GM23338 (cell line): ENCODE measurements around the gene SREBF2. TPM values are rescaled to one million over a fixed set of nuclear protein-coding genes. Genes with fewer than 3 reads are reported as not detected.

Experiments
- ATAC-seq: fragments of 200-7000 bp; cut with Tn5 transposase; 3 replicates; pipeline ENCODE4 v1.9.1; 2020
- DNase-seq: peaks from one replicate; pipeline ENCODE4 v3.0.0-alpha.2; 2015; ENCODE audit warnings: low spot score
- H2AFZ ChIP-seq: fragments of 200-600 bp; sonication (generic); 2 replicates; pipeline ENCODE4 v1.8.0; 2016; ENCODE audit warnings: antibody characterized with exemption, mild to moderate bottlenecking, moderate library complexity
- H3F3A ChIP-seq: fragments of 200-600 bp; sonication (generic); replicated peaks from 2 replicates; pipeline ENCODE4 v1.8.0; 2017; ENCODE audit warnings: antibody characterized with exemption, mixed run types, low read depth
- H3K27ac ChIP-seq: fragments of 200-600 bp; sonication (generic); 2 replicates; pipeline ENCODE4 v1.6.1; 2016; ENCODE audit warnings: low read depth
- H3K27me3 ChIP-seq: fragments of 200-600 bp; sonication (generic); 2 replicates; pipeline ENCODE4 v1.8.0; 2016; ENCODE audit warnings: mild to moderate bottlenecking, mixed run types, moderate library complexity; ENCODE audit not compliant: insufficient read depth
- H3K36me3 ChIP-seq: fragments of 200-600 bp; sonication (generic); 2 replicates; pipeline ENCODE4 v1.8.0; 2016; ENCODE audit warnings: mild to moderate bottlenecking; ENCODE audit not compliant: insufficient read depth
- H3K4me1 ChIP-seq: fragments of 200-600 bp; sonication (generic); 2 replicates; pipeline ENCODE4 v1.8.0; 2016; ENCODE audit warnings: mild to moderate bottlenecking, moderate library complexity; ENCODE audit not compliant: insufficient read depth
- H3K4me2 ChIP-seq: fragments of 200-600 bp; sonication (generic); 2 replicates; pipeline ENCODE4 v1.7.1; 2017; ENCODE audit warnings: mixed run types
- H3K4me3 ChIP-seq: fragments of 200-600 bp; sonication (generic); 2 replicates; pipeline ENCODE4 v1.6.1; 2016; ENCODE audit warnings: mixed run types
- H3K79me2 ChIP-seq: fragments of 200-600 bp; sonication (generic); replicated peaks from 2 replicates; pipeline ENCODE4 v1.8.0; 2017; ENCODE audit warnings: mild to moderate bottlenecking; ENCODE audit not compliant: insufficient read depth
- H3K9me2 ChIP-seq: fragments of 200-600 bp; sonication (generic); 2 replicates; pipeline ENCODE4 v1.8.0; 2017; ENCODE audit not compliant: insufficient read depth
- H4K20me1 ChIP-seq: fragments of 200-600 bp; sonication (generic); replicated peaks from 2 replicates; pipeline ENCODE4 v1.8.0; 2017; ENCODE audit warnings: mild to moderate bottlenecking; ENCODE audit not compliant: insufficient read depth
- H3K27ac Mint-ChIP-seq: 2 replicates; pipeline ENCODE4 v1.8.0; 2020; ENCODE audit warnings: inconsistent platforms, mild to moderate bottlenecking, moderate library complexity, mixed read lengths
- H3K27me3 Mint-ChIP-seq: 3 replicates; pipeline ENCODE4 v1.8.0; 2022; ENCODE audit warnings: low read depth, mild to moderate bottlenecking, moderate library complexity, mixed read lengths, inconsistent platforms; ENCODE audit not compliant: insufficient read depth, poor library complexity
- H3K36me3 Mint-ChIP-seq: 3 replicates; pipeline ENCODE4 v1.8.0; 2021; ENCODE audit warnings: low read depth, mild to moderate bottlenecking, inconsistent platforms, moderate library complexity, mixed read lengths
- H3K4me1 Mint-ChIP-seq: 3 replicates; pipeline ENCODE4 v1.8.0; 2020; ENCODE audit warnings: mild to moderate bottlenecking, inconsistent platforms, mixed read lengths
- H3K4me3 Mint-ChIP-seq: 3 replicates; pipeline ENCODE4 v1.8.0; 2021; ENCODE audit warnings: moderate library complexity, mild to moderate bottlenecking, inconsistent platforms, mixed read lengths
- H3K9me3 Mint-ChIP-seq: 3 replicates; pipeline ENCODE4 v1.8.0; 2020; ENCODE audit warnings: moderate library complexity, mild to moderate bottlenecking, inconsistent platforms, mixed read lengths
- CREB1 ChIP-seq: fragments of 250-450 bp; sonication (Bioruptor Pico); IDR thresholded peaks from 2 replicates; pipeline ENCODE4 v1.5.0; 2020; ENCODE audit warnings: low read depth, mild to moderate bottlenecking, moderate library complexity
- ETS1 ChIP-seq: IDR thresholded peaks from 2 replicates; pipeline ENCODE4 v1.6.1; 2016; ENCODE audit warnings: antibody characterized with exemption
- EZH2 ChIP-seq: fragments of 200-600 bp; sonication (generic); IDR thresholded peaks from one replicate; pipeline ENCODE4 v1.8.0; 2017; ENCODE audit warnings: antibody characterized with exemption, mild to moderate bottlenecking, low read depth; ENCODE audit not compliant: unreplicated experiment
- EZH2phosphoT487 ChIP-seq: fragments of 200-600 bp; sonication (generic); IDR thresholded peaks from one replicate; pipeline ENCODE4 v1.8.1; 2018; ENCODE audit warnings: antibody characterized with exemption; ENCODE audit not compliant: unreplicated experiment
- JUNB ChIP-seq: IDR thresholded peaks from one replicate; pipeline ENCODE4 v1.6.1; 2016; ENCODE audit warnings: antibody characterized with exemption; ENCODE audit not compliant: unreplicated experiment
- NANOG ChIP-seq: IDR thresholded peaks from 2 replicates; pipeline ENCODE4 v1.6.1; 2016; ENCODE audit warnings: antibody characterized with exemption, borderline replicate concordance
- POLR2AphosphoS5 ChIP-seq: IDR thresholded peaks from 2 replicates; pipeline ENCODE4 v1.6.1; 2016; ENCODE audit warnings: antibody characterized with exemption, low read depth
- REST ChIP-seq: IDR thresholded peaks from one replicate; pipeline ENCODE4 v1.6.1; 2018; ENCODE audit warnings: antibody characterized with exemption; ENCODE audit not compliant: unreplicated experiment
- STAT1 ChIP-seq: IDR thresholded peaks from one replicate; pipeline ENCODE4 v1.6.1; 2016; ENCODE audit warnings: antibody characterized with exemption; ENCODE audit not compliant: unreplicated experiment
- ZNF114 ChIP-seq: fragments of 250-450 bp; sonication (Bioruptor Pico); IDR thresholded peaks from 2 replicates; pipeline ENCODE4 v1.5.0; 2020; ENCODE audit warnings: mild to moderate bottlenecking, moderate library complexity
- ZNF331 ChIP-seq: fragments of 250-450 bp; sonication (Bioruptor Pico); IDR thresholded peaks from 2 replicates; pipeline ENCODE4 v1.5.0; 2020; ENCODE audit warnings: low read depth, mild to moderate bottlenecking, moderate library complexity
- ZNF462 ChIP-seq: fragments of 250-450 bp; sonication (Bioruptor Pico); IDR thresholded peaks from 2 replicates; pipeline ENCODE4 v1.5.0; 2020; ENCODE audit warnings: mild to moderate bottlenecking, moderate library complexity
- polyA plus RNA-seq: library from polyadenylated mRNA; unstranded; fragments of >200 nt; fragmentation: Nextera tagmentation; extraction: Ambion mirVana; gene quantifications from 2 replicates; pipeline ENCODE4 v1.2.1, GENCODE V29; 2016
- total RNA-seq: library from RNA; depleted of rRNA; stranded (reverse); fragments of >200 nt; shearing (Covaris generic); gene quantifications from 2 replicates; pipeline ENCODE4 v1.2.3, GENCODE V29; 2014

The SREBF2 gene
- total and polyA plus RNA-seq, 2 experiments from 2014 or later = 48.7 to 163 TPM

- no peak for TF ChIP-seq JUNB
- no peak for TF ChIP-seq ZNF462
- TF ChIP-seq CREB1 (CRISPR knock-in tag) = no peak
Measured at GRCh38 chr22:41816871-41817270, 16.0 kb upstream of the SREBF2 start (continued).

- Histone ChIP-seq H4K20me1 (peaks cover 10% of the 10 kb centered on the region; the same call in 1 of the 2 replicates), H3K4me3 (no peak overlapping the region), H3K9me2 (no peaks in the 10 kb centered on the region), H3K27me3 (no peaks in the 10 kb centered on the region), H3K27ac (no peak overlapping the region), H3K79me2 (no peaks in the 10 kb centered on the region), H3K4me1 (no peaks in the 10 kb centered on the region), H3K4me2 (no peak overlapping the region), H3K36me3 (no peaks in the 10 kb centered on the region; the same call in 1 of the 2 replicates), H3F3A (no peaks in the 10 kb centered on the region), H2AFZ (no peak overlapping the region)
- H3K9me3 Mint-ChIP-seq = no peaks in the 10 kb centered on the region
- no peak for ATAC-seq
- H3K4me1 Mint-ChIP-seq = peaks cover 10% of the 10 kb centered on the region; the same call in 1 of the 3 replicates
- H3K36me3 Mint-ChIP-seq = peaks cover 8% of the 10 kb centered on the region; the same call in 2 of the 3 replicates
- no peak overlapping the region for H3K4me3 Mint-ChIP-seq
- DNase-seq = no peak
- peaks cover 2% of the 10 kb centered on the region for H3K27me3 Mint-ChIP-seq
- no peak overlapping the region for H3K27ac Mint-ChIP-seq
- TF ChIP-seq ZNF331 (no peak), EZH2phosphoT487 (no peak), CREB1 (CRISPR knock-in tag) (no peak), JUNB (no peak), NANOG (no peak), REST (no peak), EZH2 (no peak), STAT1 (no peak), ETS1 (no peak), ZNF114 (CRISPR knock-in tag) (no peak), POLR2AphosphoS5 (no peak)
Measured at GRCh38 chr22:41818011-41818410, 14.9 kb upstream of the SREBF2 start.
